HG02678 (cell line): ENCODE data around the gene M1AP.

Experiments used
- ATAC-seq: cut with Tn5 transposase; IDR thresholded peaks from one replicate; pipeline ENCODE4 v1.9.1; 2021; ENCODE audit warnings: mild to moderate bottlenecking, moderate library complexity; ENCODE audit not compliant: unreplicated experiment

The M1AP gene

DNA sequence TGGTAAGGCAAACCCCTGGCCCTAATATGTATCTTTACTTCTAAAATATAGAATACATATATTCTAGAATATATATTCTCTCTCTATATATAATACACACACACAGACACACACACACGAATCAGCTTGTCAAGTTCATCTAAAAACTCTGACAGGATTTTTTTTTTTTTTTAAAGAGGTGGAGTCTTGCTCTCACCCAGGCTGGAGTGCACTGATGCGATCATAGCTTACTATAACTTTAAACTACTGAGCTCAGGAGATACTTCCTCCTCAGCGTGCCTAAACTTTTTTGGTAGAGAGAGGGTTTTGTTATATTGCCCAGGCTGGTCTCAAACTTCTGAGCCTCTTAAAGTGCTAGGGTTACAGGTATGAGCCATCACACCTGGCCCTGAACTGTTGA, 48.5 kb downstream of the M1AP start:
- ATAC-seq = no peak

DNA sequence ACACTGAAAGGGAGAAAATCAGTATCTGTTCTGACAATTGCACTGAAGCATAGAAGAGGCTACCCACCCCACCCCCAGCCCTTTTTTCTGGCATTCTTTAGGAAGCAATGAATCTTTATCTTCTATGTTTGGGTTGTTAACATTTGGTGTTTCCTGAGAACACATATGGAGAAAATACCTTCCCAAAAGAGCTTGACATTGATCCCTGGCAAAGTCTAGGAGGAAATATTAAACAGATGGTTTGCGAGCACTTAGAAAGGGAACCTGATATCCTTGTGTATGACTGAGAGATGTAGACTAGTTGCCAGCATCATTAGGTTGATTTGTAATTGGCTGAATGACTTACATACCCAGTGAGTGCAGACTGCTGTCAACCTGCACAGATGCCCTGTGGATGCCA, 50.7 kb downstream of the M1AP start:
- ATAC-seq = no peak

DNA sequence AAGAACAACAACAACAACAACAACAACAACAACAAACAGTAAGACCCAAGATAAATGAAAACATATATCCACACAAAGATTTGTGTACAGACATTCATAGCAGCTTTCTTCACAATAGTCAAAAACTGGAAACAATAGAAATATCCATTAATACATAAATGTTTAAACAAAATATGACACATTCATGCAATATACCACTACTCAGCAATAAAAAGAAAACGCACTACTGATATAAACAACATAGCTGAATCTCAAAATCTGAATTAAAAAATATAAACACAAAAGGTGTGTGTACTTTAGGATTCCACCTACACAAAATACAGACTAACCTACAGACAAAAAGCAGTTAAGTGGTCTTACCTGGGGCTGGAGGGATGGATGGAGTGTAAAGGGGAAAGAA, 51.5 kb downstream of the M1AP start:
- no peak for ATAC-seq

DNA sequence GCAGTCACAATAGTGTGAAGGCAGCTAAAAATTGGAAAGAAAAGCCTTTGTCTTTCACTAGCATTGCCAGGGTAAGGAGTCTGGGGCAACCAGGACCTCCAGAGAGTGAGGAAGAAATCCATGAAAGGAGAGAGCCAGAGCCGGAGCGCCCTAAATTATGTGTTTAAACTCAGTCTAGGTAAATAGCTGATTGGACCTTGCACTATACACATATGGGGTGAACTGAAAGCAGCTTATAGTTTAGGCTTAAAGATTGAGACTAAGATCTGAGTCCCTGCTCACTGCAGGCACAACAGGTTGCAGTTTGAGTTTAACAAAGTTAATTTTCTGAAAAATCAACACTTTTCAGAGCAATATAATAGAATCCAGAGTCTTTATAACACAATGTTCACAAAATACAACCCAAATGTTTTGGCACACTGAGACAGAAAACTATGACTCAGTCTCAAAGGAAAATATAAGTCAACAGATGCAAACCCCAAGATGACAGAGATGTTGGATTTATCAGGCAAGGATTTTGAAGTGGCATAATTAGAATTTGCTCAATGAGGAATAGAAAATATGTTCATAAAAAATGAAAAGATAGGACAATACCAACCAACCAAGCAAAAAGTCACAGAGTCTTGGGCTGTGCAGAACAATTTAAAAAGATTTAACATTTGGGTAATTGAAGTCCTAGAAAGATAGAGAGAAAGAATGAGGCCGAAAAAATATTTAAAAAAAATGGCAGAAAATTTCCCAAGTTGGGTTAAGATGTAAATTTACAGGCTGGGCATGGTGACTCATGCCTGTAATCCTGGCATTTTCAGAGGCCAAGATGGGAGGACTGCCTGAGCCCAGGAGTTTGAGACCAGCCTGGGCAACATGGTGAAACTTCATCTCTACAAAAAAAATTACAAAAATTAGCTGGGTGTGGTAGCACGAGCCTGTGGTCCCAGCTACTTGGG, 54.0 kb downstream of the M1AP start:
- no peak for ATAC-seq

GRCh38 chr2:74588664-74589063, 59.5 kb downstream of the M1AP start:
- no peak for ATAC-seq

- ATAC-seq = peak; percentile 69
Measured at GRCh38 chr2:74587664-74588277, 60.4 kb downstream of the M1AP start.

GRCh38 chr2:74585406-74586185, 62.5 kb downstream of the M1AP start:
- ATAC-seq = peak; percentile 47

GRCh38 chr2:74584088-74584645, 64.0 kb downstream of the M1AP start:
- ATAC-seq = peak; percentile 49

DNA sequence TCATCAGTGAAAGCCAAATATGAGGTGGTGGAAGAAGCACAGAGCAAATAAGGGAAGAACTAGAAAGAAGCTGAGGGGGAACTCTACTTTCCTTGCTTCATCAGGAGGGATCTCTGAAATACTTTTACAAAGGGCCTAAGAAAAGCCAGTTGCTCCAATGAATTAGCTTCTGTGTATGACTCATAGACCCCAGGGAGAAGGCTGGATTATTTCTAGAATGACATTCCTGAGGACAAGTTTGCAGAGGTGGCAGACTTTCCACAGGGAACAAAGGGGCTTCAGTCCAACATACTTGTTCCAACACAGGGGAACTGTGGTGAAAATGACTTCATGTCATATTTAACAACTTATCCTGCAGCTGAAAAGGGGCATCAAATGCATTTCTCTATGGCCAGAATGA, 64.6 kb downstream of the M1AP start:
- ATAC-seq = no peak

- ATAC-seq = no peak
Measured at GRCh38 chr2:74582184-74582583, 65.9 kb downstream of the M1AP start.

DNA sequence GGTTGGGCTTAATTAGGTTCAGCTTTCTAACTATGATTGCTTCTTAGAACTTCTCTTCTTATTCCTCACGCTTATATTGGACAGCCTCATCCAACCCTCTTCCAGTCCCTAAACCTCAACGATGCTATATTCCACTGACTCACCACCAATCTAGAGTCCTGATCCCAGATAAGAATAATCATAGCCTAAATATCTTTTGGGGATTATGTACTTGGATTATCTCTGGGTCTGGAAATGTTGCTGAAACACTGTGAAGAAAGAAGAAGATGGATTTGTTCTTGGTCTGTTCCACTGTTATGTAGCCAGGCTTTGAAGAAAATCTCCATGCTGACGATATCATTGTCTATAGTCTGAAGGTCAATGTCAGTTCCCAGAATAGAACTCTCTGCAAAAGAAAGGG, 66.7 kb downstream of the M1AP start:
- no peak for ATAC-seq

DNA sequence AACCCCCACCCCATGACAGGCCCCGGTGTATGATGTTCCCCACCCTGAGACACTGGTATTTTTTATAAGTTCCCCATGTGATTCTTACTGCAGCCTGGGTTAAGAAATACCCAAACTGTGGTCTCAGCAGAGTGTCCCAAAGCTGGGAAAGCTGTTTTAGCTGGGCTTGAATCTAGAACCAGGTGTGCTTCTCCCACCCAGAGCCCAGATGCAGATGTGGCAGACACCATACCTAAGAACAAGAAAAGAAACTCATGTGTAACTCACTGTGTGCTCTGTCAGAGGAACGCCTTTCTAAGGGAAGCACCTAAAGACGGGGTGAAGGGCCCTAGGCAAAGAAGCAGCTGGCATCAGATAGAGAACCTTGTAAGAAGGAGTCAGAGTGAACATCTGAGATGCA, 69.7 kb downstream of the M1AP start:
- peak; percentile 50 for ATAC-seq

GRCh38 chr2:74577448-74577847, 70.7 kb downstream of the M1AP start:
- ATAC-seq = no peak

DNA sequence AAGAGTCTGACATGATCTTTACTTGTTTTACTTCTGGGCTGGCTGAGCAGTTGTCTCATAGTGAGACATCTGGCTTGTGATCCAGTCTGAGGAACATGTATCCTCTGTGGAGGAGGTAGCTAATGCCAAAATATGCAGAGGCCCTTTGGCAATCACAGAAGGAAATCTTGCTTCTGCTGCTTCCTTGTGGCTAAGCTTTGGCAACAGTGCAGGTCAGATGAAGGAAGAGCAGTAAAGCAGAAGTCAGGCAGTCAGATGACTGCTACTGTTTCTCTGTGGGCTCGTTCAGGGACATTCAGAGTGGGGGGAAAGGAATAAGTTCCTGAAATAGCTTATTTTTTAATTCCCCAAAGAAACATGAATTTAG, 71.3 kb downstream of the M1AP start:
- no peak for ATAC-seq

GRCh38 chr2:74576211-74576862, 71.8 kb downstream of the M1AP start:
- ATAC-seq = no peak

GRCh38 chr2:74575320-74575719, 72.8 kb downstream of the M1AP start:
- no peak for ATAC-seq

DNA sequence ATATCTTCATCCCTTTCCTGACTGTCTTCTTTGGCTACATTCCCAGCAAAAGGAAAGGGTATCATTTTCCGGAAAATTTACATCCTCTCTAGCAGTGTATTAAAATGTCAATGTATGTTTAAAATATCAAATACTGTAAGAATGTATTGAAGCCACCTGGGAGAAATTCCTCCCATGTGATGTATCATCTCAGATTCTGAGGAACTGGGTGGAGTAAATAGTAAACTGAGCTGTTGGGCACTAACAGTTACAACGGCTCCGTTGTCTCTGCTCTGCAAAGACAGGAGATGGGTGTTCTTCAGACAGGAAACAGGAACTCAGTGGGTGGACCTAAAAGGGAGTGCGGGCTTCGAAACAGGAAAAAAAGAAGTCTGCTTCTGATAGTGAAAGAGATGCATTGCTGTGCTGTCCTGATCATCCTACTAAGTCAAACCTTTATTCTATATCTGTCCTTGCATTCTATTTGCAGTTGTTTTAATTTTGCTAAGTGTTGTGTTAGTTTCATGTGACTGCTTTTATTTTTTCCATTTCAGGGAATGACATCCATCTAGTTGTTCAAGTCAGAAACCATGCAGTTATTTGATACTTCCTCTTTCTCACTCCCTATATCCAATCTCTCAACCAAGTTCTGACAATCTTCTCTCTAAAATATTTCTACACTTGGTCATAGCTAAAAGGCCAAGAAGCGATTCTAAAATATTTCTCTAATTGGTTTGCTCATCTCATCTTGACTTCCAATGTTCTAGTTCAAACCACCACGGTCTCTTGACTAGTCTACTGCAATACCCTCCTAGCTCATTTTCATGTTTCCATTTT, 74.2 kb downstream of the M1AP start:
- ATAC-seq = peak; percentile 59

DNA sequence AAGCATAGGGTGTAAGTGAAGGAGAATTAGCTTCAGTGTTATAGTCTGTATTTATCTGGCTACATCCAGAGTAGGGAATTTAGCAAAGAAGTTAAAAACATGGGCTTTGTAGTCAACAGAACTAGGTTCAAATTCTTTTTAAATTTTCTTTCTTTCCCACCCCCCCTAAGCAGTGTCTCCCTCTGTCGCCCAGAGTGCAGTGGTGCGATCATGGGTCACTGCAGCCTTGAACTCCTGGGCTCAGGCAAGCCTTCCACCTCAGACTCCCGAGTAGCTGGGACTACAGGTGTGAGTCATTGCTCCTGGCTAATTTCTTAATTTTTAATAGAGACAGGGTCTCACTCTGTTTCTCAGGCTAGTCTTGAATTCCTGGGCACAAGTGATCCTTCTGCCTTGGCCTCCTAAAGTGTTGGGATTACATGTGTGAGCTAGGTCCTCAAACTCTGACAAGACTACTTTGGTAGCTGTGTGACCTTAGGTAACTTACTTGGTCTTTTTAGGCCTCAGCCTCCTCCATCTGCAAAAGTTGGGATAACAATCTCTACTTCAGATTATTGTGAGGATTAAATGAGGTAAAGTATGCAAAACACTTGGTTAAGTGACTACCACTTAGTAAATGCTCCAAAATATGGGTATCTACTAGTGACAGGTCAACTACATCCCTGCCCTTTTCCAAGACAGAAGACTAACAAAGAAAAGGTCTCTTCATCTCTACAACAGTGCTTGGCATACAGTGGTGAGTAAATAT, 75.8 kb downstream of the M1AP start:
- ATAC-seq = no peak

DNA sequence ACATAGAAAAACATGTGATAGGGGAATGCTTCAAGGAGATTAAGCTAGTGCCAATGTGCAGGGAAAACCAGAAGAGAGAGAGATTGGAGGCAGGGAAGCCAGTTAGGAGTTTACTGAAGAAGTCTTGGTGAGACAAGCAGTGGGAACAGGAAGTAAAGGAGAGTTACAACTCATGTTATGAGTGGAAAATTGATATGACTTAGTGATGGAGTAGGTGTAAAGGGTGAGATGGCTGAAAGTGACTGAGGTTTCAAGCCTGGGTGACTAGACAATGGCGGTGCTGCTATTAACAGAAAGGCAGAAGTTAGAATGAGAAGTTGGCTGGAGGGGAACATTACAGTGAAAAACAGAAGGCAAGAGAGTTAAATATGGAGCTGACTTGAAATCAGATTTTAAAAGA, 77.1 kb downstream of the M1AP start:
- peak; percentile 64 for ATAC-seq
